ENCODE data around the gene SLC35F4. TPM values are rescaled to one million over a fixed set of nuclear protein-coding genes. Genes with fewer than 3 reads are reported as not detected.

The SLC35F4 gene
- total and polyA plus RNA-seq, 10 donors: not detected

- no peaks in the 10 kb centered on the region for H3K4me1 ChIP-seq
- no peak for DNase-seq
- TF ChIP-seq POLR2A (IDR thresholded peaks at IDR 0.05) (no peak), CTCF (IDR thresholded peaks at IDR 0.05 in 8 of 11, conservative IDR thresholded peaks at IDR 0.05 in 3 of 11) (no peak), POLR2AphosphoS5 (IDR thresholded peaks at IDR 0.05) (no peak)
- H3K27me3 ChIP-seq (replicated peaks in 1 of 7): no peaks in the 10 kb centered on the region
- no peak overlapping the region for H3K4me3 ChIP-seq
- intact Hi-C loops (cut with DNase I; ENCODE audit: low total_unique reads): no loop called here
- H3K9me3 ChIP-seq: no peaks in the 10 kb centered on the region
- no peak overlapping the region for H3K27ac ChIP-seq
- H3K36me3 ChIP-seq: no peaks in the 10 kb centered on the region
- WGBS, 5 donors: 73 to 92% (median 80%) methylated on average over 3 of the region's 3 CpGs
Measured at GRCh38 chr14:57848786-57849185, 17.1 kb downstream of the SLC35F4 start.

GRCh38 chr14:57848353-57848752 lies 17.5 kb downstream of the SLC35F4 start:
- TF ChIP-seq CTCF (IDR thresholded peaks at IDR 0.05 in 8 of 11, conservative IDR thresholded peaks at IDR 0.05 in 3 of 11) (no peak), POLR2A (IDR thresholded peaks at IDR 0.05) (no peak), POLR2AphosphoS5 (IDR thresholded peaks at IDR 0.05) (no peak)
- WGBS, 5 donors: 87 to 91% (median 89%) methylated on average over 4 of the region's 4 CpGs
- intact Hi-C loops (cut with DNase I; ENCODE audit: low total_unique reads): no loop called here
- Histone ChIP-seq H3K36me3 (no peaks in the 10 kb centered on the region), H3K4me3 (no peak overlapping the region), H3K9me3 (no peaks in the 10 kb centered on the region), H3K27me3 (replicated peaks in 1 of 7) (no peaks in the 10 kb centered on the region), H3K27ac (no peak overlapping the region), H3K4me1 (no peaks in the 10 kb centered on the region)
- DNase-seq: no peak

DNA sequence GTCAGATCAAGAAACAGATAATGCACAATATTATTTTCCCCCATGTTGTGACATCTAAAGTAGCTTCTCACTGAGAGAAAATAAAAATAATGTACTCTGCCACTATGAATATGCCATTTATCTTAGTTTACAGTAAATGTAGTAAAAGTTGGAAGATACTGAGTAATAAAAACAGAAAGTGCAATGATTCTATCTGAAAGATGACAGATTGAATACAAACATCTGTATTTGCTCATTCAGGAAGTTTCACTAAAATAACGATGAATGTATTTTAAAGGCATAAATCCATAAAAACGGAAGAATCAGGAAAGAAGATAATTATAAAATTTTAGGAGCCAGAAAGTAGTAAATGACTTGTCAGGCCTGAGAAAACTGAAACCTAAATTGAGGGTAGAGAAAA lies 18.2 kb downstream of the SLC35F4 start:
- no peaks in the 10 kb centered on the region for H3K36me3 ChIP-seq
- H3K9me3 ChIP-seq: no peaks in the 10 kb centered on the region
- DNase-seq: no peak
- 71 to 85% (median 82%) methylated on average over 2 of the region's 2 CpGs for WGBS, 5 donors
- TF ChIP-seq POLR2A (IDR thresholded peaks at IDR 0.05) (no peak), POLR2AphosphoS5 (IDR thresholded peaks at IDR 0.05) (no peak), CTCF (IDR thresholded peaks at IDR 0.05 in 8 of 11, conservative IDR thresholded peaks at IDR 0.05 in 3 of 11) (no peak)
- H3K4me1 ChIP-seq: no peaks in the 10 kb centered on the region
- no peak overlapping the region for H3K27ac ChIP-seq
- no peaks in the 10 kb centered on the region for H3K27me3 ChIP-seq (replicated peaks in 1 of 7)
- H3K4me3 ChIP-seq: no peak overlapping the region
- intact Hi-C loops (cut with DNase I; ENCODE audit: low total_unique reads): no loop called here

DNA sequence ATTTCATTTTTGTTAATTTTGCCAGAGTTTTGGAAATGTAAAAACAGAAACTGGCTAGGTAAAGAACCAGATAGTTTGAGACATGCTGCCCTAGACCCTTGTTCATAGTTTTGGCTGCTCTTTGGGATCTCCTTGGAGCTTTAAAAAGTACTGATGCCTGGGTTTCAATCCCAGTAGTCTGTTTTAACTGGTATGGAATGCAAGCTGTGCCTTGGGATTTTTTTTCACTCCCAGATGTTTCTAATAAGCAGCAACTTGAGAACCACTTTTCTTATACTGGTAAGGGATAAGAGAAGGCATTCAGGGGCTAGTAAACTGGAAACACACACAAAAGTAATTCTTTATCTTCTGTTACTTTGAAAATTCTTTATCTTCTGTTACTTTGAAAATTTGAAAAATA lies 18.8 kb downstream of the SLC35F4 start:
- Histone ChIP-seq H3K4me1 (no peaks in the 10 kb centered on the region), H3K27me3 (replicated peaks in 1 of 7) (no peaks in the 10 kb centered on the region), H3K36me3 (no peaks in the 10 kb centered on the region), H3K27ac (no peak overlapping the region), H3K9me3 (no peaks in the 10 kb centered on the region), H3K4me3 (no peak overlapping the region)
- no peak for TF ChIP-seq POLR2AphosphoS5 (IDR thresholded peaks at IDR 0.05)
- no peak for TF ChIP-seq POLR2A (IDR thresholded peaks at IDR 0.05)
- no peak for TF ChIP-seq CTCF (IDR thresholded peaks at IDR 0.05 in 8 of 11, conservative IDR thresholded peaks at IDR 0.05 in 3 of 11)
- intact Hi-C loops (cut with DNase I; ENCODE audit: low total_unique reads): no loop called here
- DNase-seq: no peak
